NCI-H2029 (cell line): Measurements from ENCODE around the gene SCLT1.
"Not testable (repeated sequence)": the region's sequence is repeated elsewhere in the genome, so short reads cannot be mapped to it uniquely, and the experiment has no call there.

Experiments
- DNase-seq: peaks from one replicate; lab custom pipeline; 2025; lab: John Stamatoyannopoulos, UW

The SCLT1 gene

GRCh38 chr4:129069537-129069936 lies 23.8 kb downstream of the SCLT1 start:
- not testable (repeated sequence) for DNase-seq

- DNase-seq, result no peak
Measured at GRCh38 chr4:129064717-129065116, 28.6 kb downstream of the SCLT1 start.

GRCh38 chr4:129063640-129064039 lies 29.7 kb downstream of the SCLT1 start:
- no peak for DNase-seq

- no peak for DNase-seq
Measured at GRCh38 chr4:129062580-129062979, 30.8 kb downstream of the SCLT1 start.

GRCh38 chr4:129059028-129059427 lies 34.3 kb downstream of the SCLT1 start:
- no peak for DNase-seq

- no peak for DNase-seq
Measured at GRCh38 chr4:129046055-129046959, 47.0 kb downstream of the SCLT1 start.

- no peak for DNase-seq
Measured at GRCh38 chr4:129043523-129043922, 49.8 kb downstream of the SCLT1 start.

- no peak for DNase-seq
Measured at GRCh38 chr4:129040471-129040870, 52.9 kb downstream of the SCLT1 start.

- DNase-seq, result no peak
Measured at GRCh38 chr4:129037093-129037492, 56.2 kb downstream of the SCLT1 start.

GRCh38 chr4:129014566-129015509 lies 78.5 kb downstream of the SCLT1 start:
- DNase-seq, result no peak

- DNase-seq, result no peak
Measured at GRCh38 chr4:129008096-129008495, 85.2 kb downstream of the SCLT1 start.

- no peak for DNase-seq
Measured at GRCh38 chr4:128986908-128987307, 106.4 kb downstream of the SCLT1 start.

GRCh38 chr4:128986019-128986418 lies 107.3 kb downstream of the SCLT1 start:
- DNase-seq, result no peak

GRCh38 chr4:128983771-128984485 lies 109.4 kb downstream of the SCLT1 start:
- DNase-seq, result no peak

GRCh38 chr4:128981377-128981776 lies 112.0 kb downstream of the SCLT1 start:
- no peak for DNase-seq

- DNase-seq, result no peak
Measured at GRCh38 chr4:128980816-128981326, 112.5 kb downstream of the SCLT1 start.

GRCh38 chr4:128979934-128980333 lies 113.4 kb downstream of the SCLT1 start:
- no peak for DNase-seq

- no peak for DNase-seq
Measured at GRCh38 chr4:128978985-128979384, 114.4 kb downstream of the SCLT1 start.

GRCh38 chr4:128974136-128974581 lies 119.2 kb downstream of the SCLT1 start:
- DNase-seq, result no peak

GRCh38 chr4:128973384-128973783 lies 120.0 kb downstream of the SCLT1 start:
- DNase-seq, result no peak

- DNase-seq, result no peak
Measured at GRCh38 chr4:128961405-128961804, 131.9 kb downstream of the SCLT1 start.

- no peak for DNase-seq
Measured at GRCh38 chr4:128958194-128958593, 135.1 kb downstream of the SCLT1 start.
